Heart right ventricle (tissue), 16 donors: ENCODE measurements around the gene TBC1D30. TPM values are rescaled to one million over a fixed set of nuclear protein-coding genes. Genes with fewer than 3 reads are reported as not detected.

Source experiments
- ATAC-seq, 8 donors: fragments of 200-7000 bp; cut with Tn5 transposase; one replicate each; pipeline ENCODE4 v1.9.1; 2020; ENCODE audit warnings: mild to moderate bottlenecking in 8 of 8, moderate library complexity in 8 of 8, moderate number of reproducible peaks in 1 of 8
- DNase-seq, 2 donors: peaks; one replicate each; pipeline ENCODE4 v3.0.0-alpha.2; 2020
- H3K27ac ChIP-seq, 10 donors: fragments of 200-600 bp; sonication (generic) in 2 of 10; one replicate each; pipeline versions ENCODE4 v1.5.0 to v1.8.0; 2020 to 2022; ENCODE audit warnings: mild to moderate bottlenecking in 3 of 10
- H3K27me3 ChIP-seq, 7 donors: fragments of 200-600 bp; one replicate each; pipeline ENCODE4 v1.8.0; 2021 to 2022; ENCODE audit warnings: mild to moderate bottlenecking in 2 of 7
- H3K36me3 ChIP-seq, 9 donors: fragments of 200-600 bp; sonication (generic) in 1 of 9; one replicate each; pipeline versions ENCODE4 v1.5.0 to v1.8.0; 2020 to 2022; ENCODE audit warnings: mild to moderate bottlenecking in 2 of 9
- H3K4me1 ChIP-seq, 9 donors: fragments of 200-600 bp; sonication (generic) in 1 of 9; one replicate each; pipeline versions ENCODE4 v1.5.0 to v1.8.0; 2020 to 2022; ENCODE audit warnings: mild to moderate bottlenecking in 4 of 9
- H3K4me3 ChIP-seq, 10 donors: fragments of 200-600 bp; sonication (generic) in 2 of 10; one replicate each; pipeline versions ENCODE4 v1.5.0 to v1.8.0; 2020 to 2022; ENCODE audit warnings: mild to moderate bottlenecking in 7 of 10, moderate library complexity in 2 of 10
- H3K9me3 ChIP-seq, 11 donors: fragments of 200-600 bp in 10 of 11; sonication (generic) in 2 of 11; one replicate each; pipeline versions ENCODE4 v1.5.0 to v1.8.0; 2013 to 2022; ENCODE audit warnings: mild to moderate bottlenecking in 2 of 11, control low read depth in 1 of 11, moderate library complexity in 1 of 11
- CTCF ChIP-seq, 9 donors: fragments of 200-600 bp; sonication (generic) in 2 of 9; IDR thresholded peaks; one replicate each; pipeline versions ENCODE4 v1.5.0 to v1.8.0; 2021 to 2022; ENCODE audit warnings: antibody characterized with exemption in 9 of 9, mild to moderate bottlenecking in 5 of 9, moderate library complexity in 1 of 9
- WGBS, 2 donors: extraction: QIAGEN DNeasy Blood & Tissue Kit; methylation state at CpG; one replicate each; pipeline ENCODE4 v1.1.7; 2013; ENCODE audit warnings: inconsistent platforms in 1 of 2; 5-methylcytosine and 5-hydroxymethylcytosine counted together
- intact Hi-C, 10 donors: fragments of 100-400 bp; cut with DNase I; formaldehyde crosslinking; loops; one replicate each; pipeline versions ENCODE4 v1.11.1 to v1.14.2; 2022
- polyA plus RNA-seq, 2 donors: library from polyadenylated mRNA; stranded (reverse); fragments of 200-250 nt; gene quantifications; one replicate each; pipeline ENCODE4 v1.2.3, GENCODE V29; 2013
- total RNA-seq, 10 donors: library from RNA; stranded (reverse); fragmentation: NEBNext Ultra II Directional in 3 of 10; extraction: Animal tissue kit (Norgen Biotek cat#: 25700) in 3 of 10; gene quantifications; one replicate each; pipeline versions ENCODE4 v1.2.1 to v1.2.4, GENCODE V29; 2021 to 2023
- donor health status: Arrhythmogenic right ventricular cardiomyopathy.
- donor health status: ischemic (EF 13 %, LVEDD 7.1; RV severe dilation, severe dysfunction).
- donor health status: healthy with polysubstance abuse.
- donor health status: DM: no; HTN: yes; CAD: no.
- donor health status: DM: no; HTN: no; CAD: no.
- donor health status: ischemic (EF 25% LVEDD 6.9; RV normal size, moderate dysfunction).
- donor health status: ischemic (EF 25% LVEDD 5.7; RV mildly dilated, moderate dysfunction).
- donor health status: healthy.
- donor health status: DM: yes; HTN: yes; CAD: no.
- donor health status: Ischemic cardiomyopathy.
- donor health status: ischemic (EF 35%, LVEDD 5.7; RV mildly dilated, moderate dysfunction).
- donor health status: nonischemic (EF 11% LVEDD 7.7; RV severe dilation, severe dysfunction).
- donor health status: DM: yes; HTN: yes; CAD: no.
- donor health status: PGD.
- donor health status: ischemic (EF 29% LVEDD 5.4; RV normal size, mild dysfunction).
- donor health status: nonischemic (EF 23%, LVEDD 6.1; RV moderate dilation, normal function).

Gene TBC1D30
- total and polyA plus RNA-seq, 12 donors = 0.36 to 2.4 (median 0.66) TPM

- DNase-seq (no peak), ATAC-seq (peak in 3 of 8 donors; percentile 44 to 86 (median 74))
- Histone ChIP-seq H3K36me3 (no peaks in the 10 kb centered on the region), H3K27ac (no peak overlapping the region), H3K9me3 (no peaks in the 10 kb centered on the region), H3K4me1 (no peaks in the 10 kb centered on the region), H3K27me3 (peaks cover 0 to 8% (median 0%) of the 10 kb centered on the region in 7 donors), H3K4me3 (no peak overlapping the region)
- intact Hi-C loops = no loop called here
- TF ChIP-seq CTCF (IDR thresholded peaks at IDR 0.05) = no peak
- WGBS, 2 donors = 14 to 23% methylated on average over 4 of the region's 4 CpGs
Observed at GRCh38 chr12:64900540-64900939, 76.1 kb downstream of the TBC1D30 start.

- ATAC-seq (no peak), DNase-seq (no peak)
- intact Hi-C loops = no loop called here
- WGBS, 2 donors = 61 to 62% methylated on average over 5 of the region's 5 CpGs
- no peak for TF ChIP-seq CTCF (IDR thresholded peaks at IDR 0.05)
- H3K27me3 ChIP-seq = no peaks in the 10 kb centered on the region
- no peak overlapping the region for H3K4me3 ChIP-seq
- H3K36me3 ChIP-seq = no peaks in the 10 kb centered on the region
- no peak overlapping the region for H3K27ac ChIP-seq
- H3K9me3 ChIP-seq = no peaks in the 10 kb centered on the region
- H3K4me1 ChIP-seq = no peaks in the 10 kb centered on the region
Observed at GRCh38 chr12:64903479-64904152, 79.2 kb downstream of the TBC1D30 start.

GRCh38 chr12:64907097-64907496, 82.7 kb downstream of the TBC1D30 start:
- H3K27ac ChIP-seq = no peak overlapping the region
- H3K9me3 ChIP-seq = no peaks in the 10 kb centered on the region
- H3K4me1 ChIP-seq = no peaks in the 10 kb centered on the region
- H3K4me3 ChIP-seq = no peak overlapping the region
- peaks cover 0 to 1% (median 0%) of the 10 kb centered on the region in 7 donors for H3K27me3 ChIP-seq
- 90 to 93% methylated on average over 3 of the region's 3 CpGs for WGBS, 2 donors
- no peaks in the 10 kb centered on the region for H3K36me3 ChIP-seq
- no peak for ATAC-seq
- no peak for TF ChIP-seq CTCF (IDR thresholded peaks at IDR 0.05)
- intact Hi-C loops = no loop called here
- DNase-seq = no peak

GRCh38 chr12:64909124-64909523, 84.7 kb downstream of the TBC1D30 start:
- peaks cover 0 to 7% (median 0%) of the 10 kb centered on the region in 7 donors for H3K27me3 ChIP-seq
- TF ChIP-seq CTCF (IDR thresholded peaks at IDR 0.05) = no peak
- DNase-seq (no peak), ATAC-seq (no peak)
- intact Hi-C loops = no loop called here
- H3K4me1 ChIP-seq = no peaks in the 10 kb centered on the region
- no peaks in the 10 kb centered on the region for H3K36me3 ChIP-seq
- 85 to 87% methylated on average over 6 of the region's 6 CpGs for WGBS, 2 donors
- H3K4me3 ChIP-seq = no peak overlapping the region
- H3K27ac ChIP-seq = no peak overlapping the region
- no peaks in the 10 kb centered on the region for H3K9me3 ChIP-seq
